Body of pancreas (tissue), 4 donors: ENCODE results near the gene POTEH.
"Not testable (repeated sequence)": the region's sequence is repeated elsewhere in the genome, so short reads cannot be mapped to it uniquely, and the experiment has no call there.

ENCODE experiments used
- POLR2A ChIP-seq, 3 donors: fragments of 450-650 bp; IDR thresholded peaks; one replicate each; pipeline ENCODE4 v1.6.1; 2016; ENCODE audit warnings: antibody characterized with exemption in 3 of 3, mild to moderate bottlenecking in 2 of 3
- TF ChIP-seq, protein P1 (sequence below), 7 experiments: fragments of 450-650 bp in 4 of 7; fragments of 200-600 bp in 3 of 7; sonication (generic) in 3 of 7; IDR thresholded peaks; one replicate each; pipeline ENCODE4 v1.5.1; 2016 to 2019; ENCODE audit warnings: antibody characterized with exemption in 7 of 7

DNA sequence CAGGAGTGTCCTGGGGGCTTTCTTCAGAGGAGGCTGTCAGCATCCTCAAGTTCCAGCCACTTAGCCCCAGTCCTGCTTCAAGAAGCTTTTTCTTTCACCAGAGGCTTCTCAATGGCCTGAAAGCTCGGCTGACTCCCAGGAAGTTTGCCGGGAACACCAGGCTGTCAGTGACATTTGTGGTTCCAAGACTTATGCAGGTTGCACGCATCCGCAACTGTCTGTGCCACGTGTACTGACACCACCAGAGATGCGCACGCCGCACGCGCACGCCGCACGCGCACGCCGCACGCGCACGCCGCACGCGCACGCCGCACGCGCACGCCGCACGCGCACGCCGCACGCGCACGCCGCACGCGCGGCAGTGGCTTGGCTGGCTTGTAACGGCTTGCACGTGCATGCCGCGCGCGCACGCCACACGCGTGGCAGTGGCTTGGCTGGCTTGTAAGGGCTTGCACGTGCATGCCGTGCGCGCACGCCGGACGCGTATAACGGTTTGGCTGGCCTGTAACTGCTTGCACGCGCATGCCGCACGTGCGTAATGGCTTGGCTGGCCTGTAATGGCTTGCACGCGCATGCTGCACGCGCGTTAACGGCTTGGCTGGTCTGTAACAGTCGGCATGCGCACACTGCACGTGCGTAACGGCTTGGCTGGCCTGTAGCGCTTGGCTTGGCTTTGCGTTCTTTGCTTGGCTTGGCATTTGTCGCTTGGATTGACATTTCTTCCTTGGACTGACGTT lies 646 bp upstream of the POTEH start:
- TF ChIP-seq, protein P1, sequence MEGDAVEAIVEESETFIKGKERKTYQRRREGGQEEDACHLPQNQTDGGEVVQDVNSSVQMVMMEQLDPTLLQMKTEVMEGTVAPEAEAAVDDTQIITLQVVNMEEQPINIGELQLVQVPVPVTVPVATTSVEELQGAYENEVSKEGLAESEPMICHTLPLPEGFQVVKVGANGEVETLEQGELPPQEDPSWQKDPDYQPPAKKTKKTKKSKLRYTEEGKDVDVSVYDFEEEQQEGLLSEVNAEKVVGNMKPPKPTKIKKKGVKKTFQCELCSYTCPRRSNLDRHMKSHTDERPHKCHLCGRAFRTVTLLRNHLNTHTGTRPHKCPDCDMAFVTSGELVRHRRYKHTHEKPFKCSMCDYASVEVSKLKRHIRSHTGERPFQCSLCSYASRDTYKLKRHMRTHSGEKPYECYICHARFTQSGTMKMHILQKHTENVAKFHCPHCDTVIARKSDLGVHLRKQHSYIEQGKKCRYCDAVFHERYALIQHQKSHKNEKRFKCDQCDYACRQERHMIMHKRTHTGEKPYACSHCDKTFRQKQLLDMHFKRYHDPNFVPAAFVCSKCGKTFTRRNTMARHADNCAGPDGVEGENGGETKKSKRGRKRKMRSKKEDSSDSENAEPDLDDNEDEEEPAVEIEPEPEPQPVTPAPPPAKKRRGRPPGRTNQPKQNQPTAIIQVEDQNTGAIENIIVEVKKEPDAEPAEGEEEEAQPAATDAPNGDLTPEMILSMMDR (IDR thresholded peaks at IDR 0.05): not testable (repeated sequence)
- not testable (repeated sequence) for TF ChIP-seq POLR2A (IDR thresholded peaks at IDR 0.05)
